ENCODE measurements around the gene KIF2C. TPM values are rescaled to one million over a fixed set of nuclear protein-coding genes. Genes with fewer than 3 reads are reported as not detected.
"Not testable (repeated sequence)": the region's sequence is repeated elsewhere in the genome, so short reads cannot be mapped to it uniquely, and the experiment has no call there.

The KIF2C gene
- polyA plus RNA-seq, 12 donors: 6.9 to 20.1 (median 11.8) TPM; not detected in 1

DNA sequence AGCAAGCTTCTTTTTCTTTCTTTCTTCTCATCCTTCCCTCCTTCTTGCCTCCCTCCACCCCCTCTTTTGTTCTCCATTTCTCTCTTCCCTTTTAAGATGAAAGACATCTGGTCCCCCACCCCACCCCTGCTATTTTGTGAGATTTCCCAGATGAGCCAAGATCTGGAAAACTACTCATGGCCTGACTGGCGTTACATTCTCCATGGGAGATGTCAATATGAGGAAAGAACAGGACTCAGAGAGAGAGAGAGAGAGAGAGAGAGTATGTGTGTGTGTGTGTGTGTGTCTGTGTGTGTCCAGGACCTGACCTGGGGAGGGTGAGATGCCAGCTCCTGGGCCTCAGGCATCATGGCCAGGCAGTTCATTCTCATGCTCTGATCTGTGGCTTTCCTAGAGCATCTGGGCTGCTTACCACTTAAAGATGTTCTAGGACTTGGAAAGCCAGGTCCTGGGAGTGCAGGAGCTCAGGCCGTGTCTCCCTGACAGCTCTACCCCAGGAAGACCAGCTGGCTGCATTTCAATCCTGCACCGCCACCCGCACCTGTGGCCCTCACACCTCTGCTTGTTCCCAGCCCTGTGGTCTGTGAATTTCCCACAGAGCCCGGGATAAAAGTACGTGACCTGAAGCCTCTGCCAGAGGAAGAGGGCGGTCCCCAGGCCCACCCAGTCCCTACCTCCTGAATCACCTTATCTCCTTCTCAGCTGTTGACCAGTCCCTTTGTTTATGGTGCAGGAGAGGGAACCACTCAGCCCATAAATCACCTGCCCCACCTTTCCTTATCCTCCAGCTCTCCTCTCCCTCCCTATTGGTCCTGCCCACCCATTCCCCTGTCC is 51.5 kb downstream of the KIF2C start:
- DNase-seq: no peak

DNA sequence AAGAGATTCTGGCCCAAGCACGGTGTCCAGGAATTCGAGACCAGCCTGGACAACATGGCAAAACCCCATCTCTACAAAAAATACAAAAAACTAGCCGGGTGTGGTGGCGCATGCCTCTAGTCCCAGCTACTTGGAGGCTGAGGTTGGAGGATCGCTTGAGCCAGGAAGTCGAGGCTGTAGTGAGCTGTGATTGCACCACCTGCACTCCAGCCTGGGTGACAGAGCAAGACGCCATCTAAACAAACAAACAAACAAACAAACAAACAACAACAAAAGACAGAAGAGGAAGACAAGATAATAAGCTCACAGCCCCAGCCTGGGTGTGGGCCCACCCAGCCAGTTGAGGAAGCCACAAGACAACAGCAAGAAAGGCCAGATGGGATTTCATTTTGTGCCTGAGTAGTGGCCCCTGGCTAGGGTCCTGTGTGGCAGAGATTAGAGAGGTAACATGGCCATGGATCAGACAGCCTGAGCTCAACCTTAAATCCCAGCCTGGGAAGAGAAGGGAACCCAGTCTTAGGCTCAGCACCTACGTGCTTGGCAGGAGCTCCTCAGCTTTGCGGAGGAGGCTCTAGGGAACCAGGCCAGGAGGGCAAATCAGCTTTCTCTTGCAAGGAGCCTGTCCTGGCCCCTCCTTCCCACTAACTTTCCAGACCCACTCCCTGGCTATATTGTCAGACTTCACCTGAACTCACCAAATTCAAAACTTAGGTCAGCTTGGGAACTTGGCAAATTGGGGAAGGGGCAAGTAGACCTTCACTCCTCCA is 53.3 kb downstream of the KIF2C start:
- no peak for DNase-seq

DNA sequence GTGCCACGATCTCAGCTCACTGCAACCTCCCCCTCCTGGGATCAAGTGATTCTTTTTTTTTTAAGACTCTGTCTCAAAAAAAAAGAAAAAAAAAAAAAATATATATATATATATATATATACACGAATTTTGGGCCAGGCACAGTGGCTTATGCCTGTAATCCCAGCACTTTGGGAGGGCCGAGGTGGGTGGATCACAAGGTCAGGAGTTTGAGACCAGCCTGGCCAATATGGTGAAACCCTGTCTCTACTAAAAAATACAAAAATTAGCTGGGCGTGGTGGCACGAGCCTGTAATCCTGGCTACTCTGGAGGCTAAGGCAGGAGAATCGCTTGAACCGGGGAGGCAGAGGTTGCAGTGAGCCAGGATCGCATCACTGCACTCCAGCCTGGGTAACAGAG is 58.2 kb downstream of the KIF2C start:
- DNase-seq: not testable (repeated sequence)

DNA sequence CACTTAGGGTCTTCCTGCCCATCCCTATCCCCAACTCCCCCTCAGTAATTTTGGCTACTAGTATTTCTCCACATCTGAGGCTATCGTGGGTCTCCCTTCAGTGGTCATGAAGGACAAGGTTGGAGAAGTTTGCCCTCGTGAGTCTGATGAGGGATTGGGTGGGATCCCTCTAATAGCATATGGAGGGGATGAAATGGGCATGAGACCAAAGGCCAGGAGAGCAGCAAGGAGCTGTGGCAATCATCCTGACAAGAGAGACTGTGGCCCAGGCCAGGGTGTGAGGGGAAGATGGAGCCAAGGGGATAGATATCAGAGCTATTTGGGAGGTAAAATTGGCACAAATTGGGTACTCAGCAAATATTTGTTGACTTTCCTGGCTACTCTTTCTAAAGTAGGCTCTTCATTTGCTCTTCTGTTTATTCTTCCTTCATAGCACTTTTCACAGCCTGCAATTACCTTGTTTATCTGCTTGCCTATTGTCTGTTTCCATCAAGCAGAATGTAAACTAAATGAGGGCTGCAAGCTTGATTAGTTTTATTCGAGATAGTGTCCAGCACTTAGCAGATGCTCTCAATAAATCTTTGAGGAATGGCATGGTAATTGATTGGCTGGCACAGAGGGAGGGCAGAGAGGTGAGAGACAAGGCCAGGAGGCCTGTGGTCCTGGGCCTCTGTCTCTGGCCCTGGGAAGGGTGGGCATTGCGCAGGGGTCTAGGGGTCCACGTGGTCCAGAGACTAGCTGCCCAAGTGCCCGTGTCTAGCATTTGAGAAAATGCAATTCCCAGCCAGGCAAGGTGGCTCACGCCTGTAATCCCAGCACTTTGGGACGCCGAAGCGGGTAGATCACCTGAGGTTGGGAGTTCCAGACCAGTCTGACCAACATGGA is 59.1 kb downstream of the KIF2C start:
- no peak for DNase-seq

DNA sequence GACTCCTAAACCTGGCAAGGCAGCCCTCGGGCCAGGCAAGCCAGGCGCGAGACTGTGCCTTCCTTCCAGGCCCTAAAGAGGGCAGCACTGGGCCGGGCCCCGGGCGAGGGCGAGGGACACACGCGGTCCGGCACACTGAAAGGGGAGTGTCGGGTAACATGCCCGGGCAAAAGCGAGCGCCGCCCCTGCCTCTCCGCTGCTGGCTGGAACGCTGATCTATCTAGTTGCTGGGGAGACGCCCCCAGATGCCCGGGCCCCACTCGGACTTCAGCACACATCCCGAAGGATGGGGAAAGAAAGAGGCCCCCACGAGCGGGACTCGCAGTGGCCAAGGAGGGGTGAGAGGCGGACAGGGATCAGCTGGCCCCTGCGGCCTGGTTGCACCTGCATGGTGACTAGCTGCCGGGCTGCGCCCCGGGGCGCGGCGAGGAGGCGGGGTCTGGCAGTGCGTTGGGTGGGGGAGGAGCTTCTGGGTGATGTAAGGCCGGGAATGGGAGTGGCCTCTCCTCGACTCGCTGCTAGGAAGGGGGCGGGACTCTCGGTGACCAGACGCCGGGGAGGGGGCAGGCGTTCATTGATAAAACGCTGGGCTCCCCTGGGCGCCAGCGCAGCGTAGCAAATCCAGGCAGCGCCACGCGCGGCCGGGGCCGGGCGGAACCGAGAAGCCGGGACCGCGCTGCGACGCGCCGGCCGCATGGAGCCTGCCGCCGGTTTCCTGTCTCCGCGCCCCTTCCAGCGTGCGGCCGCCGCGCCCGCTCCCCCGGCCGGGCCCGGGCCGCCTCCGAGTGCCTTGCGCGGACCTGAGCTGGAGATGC is 60.3 kb downstream of the KIF2C start, which contains the start of gene PLK3:
TSS of gene PLK3 (plus strand) at position 608 of the 815 bp plus-strand sequence. CDS start at position 695, 87 bp downstream.
- peak; percentile 98 for DNase-seq

DNA sequence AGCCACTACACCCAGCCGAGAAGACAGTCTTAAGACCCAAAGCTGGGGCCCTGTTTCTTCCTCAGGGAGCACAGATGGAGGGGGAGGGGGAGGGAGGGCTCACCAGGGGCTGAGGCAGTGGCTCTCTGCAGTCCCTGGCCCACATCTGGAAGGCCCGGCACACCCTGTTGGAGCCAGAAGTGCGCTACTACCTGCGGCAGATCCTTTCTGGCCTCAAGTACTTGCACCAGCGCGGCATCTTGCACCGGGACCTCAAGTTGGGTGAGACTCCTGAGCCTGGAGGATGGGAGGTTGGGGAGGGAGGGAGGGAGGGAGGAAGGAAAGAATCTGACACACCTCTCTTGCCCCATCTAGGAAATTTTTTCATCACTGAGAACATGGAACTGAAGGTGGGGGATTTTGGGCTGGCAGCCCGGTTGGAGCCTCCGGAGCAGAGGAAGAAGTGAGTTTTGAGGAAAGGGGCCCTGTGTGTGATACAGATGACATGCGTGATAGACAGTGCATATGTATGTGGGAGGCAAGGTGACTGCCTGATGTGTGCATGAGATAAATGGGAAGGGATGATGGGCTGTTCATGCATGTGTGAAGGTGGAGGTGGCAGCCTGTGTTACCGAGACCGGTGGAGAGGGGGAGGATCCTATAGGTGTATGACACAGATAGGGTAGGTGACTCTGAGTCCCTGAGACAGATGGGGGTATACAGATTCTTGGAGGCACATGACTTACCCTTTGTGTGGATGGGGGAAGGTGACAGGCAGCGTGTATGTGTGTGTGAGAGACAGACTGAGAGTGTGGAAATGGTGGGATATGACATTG is 62.1 kb downstream of the KIF2C start:
- no peak for DNase-seq

DNA sequence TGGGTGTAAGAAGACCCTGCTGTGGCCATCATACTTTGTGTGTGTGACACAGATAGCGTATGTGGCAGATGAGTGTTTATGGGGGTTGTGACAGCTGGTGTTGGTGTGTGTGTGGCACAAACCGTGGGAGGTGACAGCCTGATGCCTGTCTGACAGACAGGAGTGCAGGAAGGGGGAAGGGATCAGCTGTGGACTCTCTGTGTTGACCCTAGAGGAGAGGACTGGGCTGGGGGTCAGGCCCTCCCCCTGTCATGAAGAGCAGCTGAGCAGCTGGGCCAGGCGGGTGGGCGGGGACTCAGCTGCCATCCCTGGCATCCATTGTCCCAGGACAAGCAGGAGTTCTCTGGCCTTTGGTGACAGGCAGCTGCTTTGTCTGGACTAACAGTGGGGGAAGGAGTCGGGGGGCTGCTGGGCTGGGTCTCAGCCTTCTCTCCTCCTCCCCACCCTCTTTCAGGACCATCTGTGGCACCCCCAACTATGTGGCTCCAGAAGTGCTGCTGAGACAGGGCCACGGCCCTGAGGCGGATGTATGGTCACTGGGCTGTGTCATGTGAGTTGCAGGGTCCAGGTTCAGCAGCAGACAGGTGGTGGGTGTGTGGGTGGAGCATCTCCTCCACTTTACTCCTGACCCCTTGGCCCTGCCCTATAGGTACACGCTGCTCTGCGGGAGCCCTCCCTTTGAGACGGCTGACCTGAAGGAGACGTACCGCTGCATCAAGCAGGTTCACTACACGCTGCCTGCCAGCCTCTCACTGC is 62.8 kb downstream of the KIF2C start:
- DNase-seq: no peak

DNA sequence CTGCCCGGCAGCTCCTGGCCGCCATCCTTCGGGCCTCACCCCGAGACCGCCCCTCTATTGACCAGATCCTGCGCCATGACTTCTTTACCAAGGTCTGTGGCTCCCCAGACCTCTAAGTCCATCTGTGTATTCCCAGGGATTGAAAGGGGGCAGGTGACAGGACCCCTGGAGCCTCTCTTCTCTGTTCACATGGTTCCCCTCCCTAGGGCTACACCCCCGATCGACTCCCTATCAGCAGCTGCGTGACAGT is 63.4 kb downstream of the KIF2C start:
- no peak for DNase-seq

DNA sequence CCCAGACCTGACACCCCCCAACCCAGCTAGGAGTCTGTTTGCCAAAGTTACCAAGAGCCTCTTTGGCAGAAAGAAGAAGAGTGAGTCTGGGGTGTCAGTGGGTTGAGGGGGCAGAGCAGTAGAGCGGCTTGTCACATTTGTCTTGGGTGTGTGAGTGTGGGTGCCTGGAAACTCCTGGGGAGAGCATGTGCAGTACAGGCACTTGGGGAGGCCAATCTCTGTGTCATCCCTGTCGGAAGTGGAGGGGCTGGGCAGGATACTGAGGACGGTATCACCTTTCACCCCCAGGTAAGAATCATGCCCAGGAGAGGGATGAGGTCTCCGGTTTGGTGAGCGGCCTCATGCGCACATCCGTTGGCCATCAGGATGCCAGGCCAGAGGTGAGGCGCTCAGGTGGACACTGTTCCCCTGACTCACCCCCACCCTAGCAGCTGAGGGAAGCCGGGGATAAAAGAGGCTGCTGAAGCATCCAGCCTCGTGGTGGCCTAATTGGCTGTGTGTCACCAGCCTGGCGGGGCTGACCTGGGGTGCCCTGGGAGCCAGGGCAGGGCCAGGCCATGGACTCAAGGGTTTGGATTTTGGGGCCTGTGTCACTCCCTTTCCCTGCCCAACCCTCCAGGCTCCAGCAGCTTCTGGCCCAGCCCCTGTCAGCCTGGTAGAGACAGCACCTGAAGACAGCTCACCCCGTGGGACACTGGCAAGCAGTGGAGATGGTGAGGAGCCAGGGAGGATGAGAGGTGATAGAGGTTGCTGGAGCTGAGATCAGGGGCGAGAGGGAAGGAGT is 63.9 kb downstream of the KIF2C start:
- DNase-seq: no peak

DNA sequence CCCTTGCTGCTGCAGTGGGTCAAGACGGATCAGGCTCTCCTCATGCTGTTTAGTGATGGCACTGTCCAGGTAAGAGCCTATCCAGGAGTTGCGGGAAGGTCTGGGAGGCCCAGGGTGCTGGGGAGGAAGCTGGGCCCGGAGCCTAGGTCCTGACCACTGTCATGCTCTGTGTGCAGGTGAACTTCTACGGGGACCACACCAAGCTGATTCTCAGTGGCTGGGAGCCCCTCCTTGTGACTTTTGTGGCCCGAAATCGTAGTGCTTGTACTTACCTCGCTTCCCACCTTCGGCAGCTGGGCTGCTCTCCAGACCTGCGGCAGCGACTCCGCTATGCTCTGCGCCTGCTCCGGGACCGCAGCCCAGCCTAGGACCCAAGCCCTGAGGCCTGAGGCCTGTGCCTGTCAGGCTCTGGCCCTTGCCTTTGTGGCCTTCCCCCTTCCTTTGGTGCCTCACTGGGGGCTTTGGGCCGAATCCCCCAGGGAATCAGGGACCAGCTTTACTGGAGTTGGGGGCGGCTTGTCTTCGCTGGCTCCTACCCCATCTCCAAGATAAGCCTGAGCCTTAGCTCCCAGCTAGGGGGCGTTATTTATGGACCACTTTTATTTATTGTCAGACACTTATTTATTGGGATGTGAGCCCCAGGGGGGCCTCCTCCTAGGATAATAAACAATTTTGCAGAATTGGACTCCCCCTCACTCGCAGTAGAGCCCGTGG is 65.8 kb downstream of the KIF2C start:
- DNase-seq: no peak

DNA sequence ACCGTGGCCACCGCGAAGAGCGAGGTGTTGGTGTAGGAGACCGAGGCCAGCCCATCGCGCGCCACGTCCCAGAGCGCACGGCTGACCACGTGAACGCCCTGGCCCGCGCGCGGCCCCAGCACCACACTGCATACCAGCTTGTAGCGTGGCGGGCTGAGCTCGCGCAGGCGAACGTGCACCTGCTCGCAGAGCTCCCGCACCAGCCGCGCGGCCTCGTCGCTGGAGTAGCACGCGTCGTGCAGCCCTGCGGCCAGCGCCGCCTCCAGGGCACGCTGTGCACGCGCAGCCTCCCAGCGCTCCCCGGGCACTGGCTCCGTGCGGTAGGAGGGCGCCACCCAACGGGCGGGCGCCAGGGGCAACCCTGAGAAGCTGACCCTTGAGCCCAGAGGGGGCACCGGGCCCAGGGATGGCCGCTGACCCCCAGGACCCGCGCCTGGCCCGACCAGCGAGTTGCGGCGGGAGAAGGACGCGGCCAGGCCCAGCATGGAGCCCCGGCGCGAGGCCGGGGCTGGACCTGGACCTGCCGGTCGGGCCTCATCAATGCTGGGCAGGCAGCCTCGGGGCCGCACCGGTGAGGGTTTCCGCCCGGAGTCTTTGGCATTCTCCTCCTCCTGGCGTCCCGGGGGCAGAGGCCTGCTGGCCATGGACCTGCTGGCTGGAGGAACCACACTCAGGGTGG is 66.5 kb downstream of the KIF2C start:
- no peak for DNase-seq

DNA sequence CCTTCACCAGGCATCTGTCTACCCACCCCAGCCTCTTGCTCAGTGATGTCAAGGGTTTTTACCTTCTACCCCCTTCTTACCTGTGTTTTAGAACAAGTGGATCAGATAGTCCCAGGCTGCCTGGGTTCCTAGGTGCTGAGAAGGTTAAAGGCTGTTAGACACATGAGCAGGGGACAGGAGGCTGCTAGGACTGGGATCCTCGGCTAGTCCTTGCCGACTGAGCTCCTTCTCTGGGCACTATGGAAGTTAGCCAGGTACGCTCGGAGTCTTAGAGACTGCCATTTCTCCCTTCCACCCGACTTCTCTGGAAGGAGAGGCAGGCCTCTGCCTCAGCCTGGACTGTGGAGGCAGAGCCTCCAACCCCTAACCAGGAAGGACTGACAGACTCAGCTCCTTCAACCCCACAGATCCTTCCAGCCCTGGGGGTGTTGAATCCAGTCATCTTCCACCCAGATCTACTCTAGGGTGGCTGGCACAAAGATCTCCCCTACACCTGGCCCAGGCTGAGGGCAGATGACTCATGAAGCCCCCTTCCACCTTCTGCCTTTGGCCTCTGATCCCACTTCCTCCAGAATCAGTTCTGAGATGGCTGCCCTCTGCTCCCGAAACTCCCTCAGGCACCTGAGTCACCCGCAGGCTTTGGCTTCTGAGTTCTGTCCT is 67.2 kb downstream of the KIF2C start, which contains the start of gene DYNLT4:
TSS of gene DYNLT4 (minus strand) at position 648 of the 660 bp plus-strand sequence. CDS start 683 bp downstream, outside the sequence.
- DNase-seq: no peak

DNA sequence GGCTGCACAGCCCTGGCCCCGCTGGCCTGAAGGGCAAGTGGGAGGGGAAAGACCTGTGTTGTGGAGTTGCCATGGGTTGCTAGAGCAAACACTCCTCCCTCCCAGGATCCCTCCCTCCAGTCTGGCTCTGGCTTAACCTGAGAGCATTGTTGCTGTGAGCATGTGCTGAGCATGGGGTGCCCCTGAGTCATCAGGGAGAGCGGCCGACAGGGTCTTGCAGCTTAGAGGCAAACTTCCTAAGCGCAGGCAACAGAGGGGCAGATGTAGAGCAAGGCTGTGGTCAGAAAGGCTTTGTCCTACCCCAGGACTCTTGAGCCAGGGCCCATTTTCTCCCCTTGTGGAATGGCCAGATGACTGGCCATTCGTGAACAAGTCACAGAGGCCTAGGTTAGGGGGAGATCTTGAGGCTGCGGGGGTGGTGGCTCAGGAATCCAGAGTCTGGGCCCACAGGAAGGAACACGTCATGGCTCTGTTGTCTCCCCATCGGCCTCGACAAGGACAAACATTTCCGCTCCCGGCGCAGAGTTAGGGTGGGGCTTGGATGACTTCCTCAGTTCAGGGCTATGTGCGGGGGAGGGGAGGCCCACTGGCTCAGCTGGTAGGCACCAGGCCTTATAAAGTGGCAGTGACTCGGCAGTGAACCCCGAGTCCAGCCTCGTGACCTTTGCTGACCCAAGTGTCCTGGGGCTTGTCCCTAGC is 67.9 kb downstream of the KIF2C start:
- peak; percentile 95 for DNase-seq

DNA sequence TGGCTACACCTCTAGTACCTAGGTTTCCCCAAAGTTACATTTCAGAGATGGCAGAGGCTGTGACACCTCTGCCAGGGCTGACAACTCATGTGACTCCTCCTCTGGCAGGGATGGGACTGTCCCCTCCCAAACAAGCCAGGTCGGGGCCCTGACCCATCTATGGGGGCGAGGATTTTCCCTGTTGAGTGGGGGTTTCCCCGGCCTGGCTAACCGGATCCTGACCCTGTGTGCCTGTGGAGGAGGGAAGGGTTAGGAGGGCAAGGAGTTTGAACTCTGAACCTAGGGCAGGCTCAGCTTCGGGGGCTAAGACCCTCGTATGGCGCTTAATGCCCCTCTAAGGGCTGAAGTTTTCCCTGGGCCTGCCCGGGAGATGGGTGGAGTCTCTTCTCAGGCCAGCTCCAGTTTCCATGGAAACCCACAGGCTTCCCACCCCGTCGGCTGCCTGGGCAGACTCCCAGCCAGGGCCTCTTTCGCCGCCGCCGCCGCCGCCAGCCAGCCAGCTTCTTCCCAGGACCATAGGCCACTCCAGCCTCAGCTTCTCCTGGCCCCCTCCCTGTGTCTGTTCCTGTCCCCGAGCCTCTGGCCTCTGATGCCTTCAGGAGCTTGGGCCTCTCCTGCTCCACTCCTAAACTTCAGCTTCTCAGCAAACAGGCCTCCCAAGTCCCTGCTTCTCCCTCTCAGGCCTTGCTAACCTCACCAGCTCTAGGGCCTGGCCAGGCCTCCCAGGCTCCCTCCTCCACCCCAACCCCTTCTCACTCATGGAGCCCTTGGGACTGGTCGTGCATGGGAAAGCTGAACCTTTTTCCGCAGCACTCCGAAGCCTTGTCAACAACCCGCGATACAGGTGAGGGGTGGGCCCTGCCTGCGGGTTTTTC is 68.7 kb downstream of the KIF2C start, which contains the start of gene BTBD19:
TSS of gene BTBD19 (plus strand) at position 461 of the 875 bp plus-strand sequence. CDS start at position 759, 298 bp downstream.
- peak; percentile 92 for DNase-seq
